ENCODE results near the gene CLEC4D. TPM values are rescaled to one million over a fixed set of nuclear protein-coding genes. Genes with fewer than 3 reads are reported as not detected.
"Not testable (repeated sequence)": the region's sequence is repeated elsewhere in the genome, so short reads cannot be mapped to it uniquely, and the experiment has no call there.

The CLEC4D gene
- not detected in 2 replicates for total RNA-seq

GRCh38 chr12:8513256-8513655 lies at the start of gene CLEC4D:
CLEC4D (plus strand) TSS chr12:8513503; CDS start chr12:8513733, 230 bp downstream.
- no peak for DNase-seq

DNA sequence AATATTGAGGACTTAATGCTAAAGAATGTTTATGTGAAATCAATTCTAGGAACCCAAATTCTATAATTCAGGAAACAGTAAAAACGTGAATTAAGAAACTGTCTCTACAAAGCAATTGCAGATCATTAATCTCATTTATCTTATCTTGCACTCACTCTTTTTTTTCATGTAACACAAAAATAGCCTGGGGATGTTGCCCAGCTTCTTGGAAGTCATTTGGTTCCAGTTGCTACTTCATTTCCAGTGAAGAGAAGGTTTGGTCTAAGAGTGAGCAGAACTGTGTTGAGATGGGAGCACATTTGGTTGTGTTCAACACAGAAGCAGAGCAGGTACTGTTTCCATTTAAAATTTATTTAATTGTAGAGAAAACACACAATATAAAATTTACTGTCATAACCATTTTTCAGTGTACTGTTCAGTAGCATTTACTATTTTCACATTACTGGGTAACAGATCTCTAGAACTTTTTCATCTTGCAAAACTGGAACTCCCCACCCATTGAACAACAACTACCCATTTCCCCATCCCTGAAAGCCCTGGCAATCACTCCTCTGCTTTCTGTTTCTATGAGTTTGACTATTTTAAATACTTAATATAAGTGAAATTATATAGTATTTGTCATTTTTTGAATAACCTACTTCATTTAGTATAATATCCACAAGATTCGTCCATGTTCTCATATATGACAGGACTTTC lies 47.9 kb upstream of the CLEC4D start:
- DNase-seq, result no peak

GRCh38 chr12:8466241-8466640 lies 47.1 kb upstream of the CLEC4D start:
- no peak for DNase-seq

- DNase-seq, result no peak
Observed at GRCh38 chr12:8471090-8471489, 42.2 kb upstream of the CLEC4D start.

DNA sequence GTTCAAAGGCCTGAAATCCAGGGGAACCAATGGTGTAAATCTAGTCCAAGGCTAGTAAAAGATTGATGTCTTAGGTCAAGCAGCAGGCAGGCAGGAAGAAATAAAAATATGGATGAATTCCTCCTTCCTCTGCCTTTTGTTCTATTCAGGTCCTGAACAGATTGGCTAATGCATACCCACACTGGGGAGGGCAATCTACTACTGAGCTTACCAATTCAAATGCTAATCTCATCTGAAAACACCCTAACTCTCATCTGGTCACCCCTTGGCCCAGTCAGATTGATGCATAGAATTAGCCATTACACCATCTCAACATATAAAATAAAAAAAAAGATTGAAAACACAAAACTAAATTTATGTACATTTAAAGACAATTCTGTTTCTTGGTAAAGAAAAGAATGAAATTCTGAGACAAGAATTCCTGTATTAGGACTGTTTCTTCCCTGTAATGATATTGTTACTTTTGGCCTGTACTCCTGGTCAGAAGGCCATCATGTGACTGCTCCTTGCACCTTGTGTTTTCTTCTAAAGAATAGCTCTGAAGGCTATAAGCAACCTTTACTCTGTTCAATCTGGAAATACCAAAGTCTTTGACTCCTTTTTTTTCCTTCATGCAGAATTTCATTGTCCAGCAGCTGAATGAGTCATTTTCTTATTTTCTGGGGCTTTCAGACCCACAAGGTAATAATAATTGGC lies 37.6 kb upstream of the CLEC4D start:
- no peak for DNase-seq

- no peak for DNase-seq
Observed at GRCh38 chr12:8482571-8483061, 30.7 kb upstream of the CLEC4D start.

DNA sequence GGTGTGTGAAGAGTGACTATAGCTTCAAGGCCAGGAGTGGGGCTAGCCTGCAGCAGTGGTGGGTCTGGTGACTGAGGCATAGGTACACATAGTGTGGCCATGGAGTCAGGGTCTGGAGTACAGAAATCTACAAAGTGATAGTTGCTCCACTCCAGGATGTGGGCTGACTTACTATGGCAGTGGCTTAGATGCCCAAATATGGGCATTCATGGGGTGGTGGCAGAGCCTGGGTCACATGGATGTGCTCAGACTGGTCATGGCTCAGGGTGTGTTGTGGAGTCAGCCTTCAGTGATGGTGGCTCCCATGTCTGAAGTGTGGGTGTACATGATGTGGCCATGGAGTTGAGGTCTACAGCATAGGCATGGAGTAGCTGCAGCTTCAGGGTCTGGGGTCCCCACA lies 30.2 kb upstream of the CLEC4D start:
- DNase-seq, result no peak

DNA sequence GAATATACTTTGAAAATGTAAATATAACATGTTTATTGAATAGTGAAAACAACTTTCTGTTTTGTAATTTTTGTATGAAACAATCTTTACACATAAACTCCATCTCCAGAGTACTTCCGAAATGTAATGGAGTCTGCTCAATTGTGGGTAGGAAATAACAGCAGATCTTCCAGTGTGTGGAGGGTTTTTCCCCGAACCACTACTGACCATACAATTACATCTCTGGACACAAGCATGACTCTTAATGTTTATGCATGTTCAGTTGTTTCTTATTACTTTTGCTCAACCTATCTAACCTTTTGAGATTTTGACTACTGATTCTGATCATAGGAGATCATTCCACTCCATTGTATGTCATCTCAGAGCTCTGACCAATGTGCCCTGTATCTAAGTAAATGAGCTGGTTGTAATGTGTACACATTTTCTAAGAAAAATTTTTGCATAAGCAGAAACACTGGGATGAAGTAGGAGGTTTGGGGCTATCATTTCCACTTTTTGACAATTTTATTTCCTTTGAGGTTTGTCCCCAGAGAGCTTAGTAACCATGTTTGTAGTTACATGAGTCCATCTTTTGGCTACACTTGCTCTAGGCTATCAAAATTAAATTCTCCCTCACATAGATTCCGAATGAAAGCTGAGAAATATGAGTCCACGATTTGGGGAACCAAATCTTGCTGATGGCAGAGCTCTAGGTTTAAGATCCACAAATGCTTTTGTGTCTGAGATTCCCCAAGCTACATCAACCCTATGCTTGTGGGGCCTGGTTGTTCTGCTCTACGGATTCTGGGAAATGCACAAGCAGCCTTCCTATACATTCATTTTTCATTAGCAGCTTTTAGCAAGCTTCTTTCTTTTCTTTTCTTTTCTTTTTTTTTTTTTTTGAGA lies 21.4 kb upstream of the CLEC4D start:
- no peak for DNase-seq

DNA sequence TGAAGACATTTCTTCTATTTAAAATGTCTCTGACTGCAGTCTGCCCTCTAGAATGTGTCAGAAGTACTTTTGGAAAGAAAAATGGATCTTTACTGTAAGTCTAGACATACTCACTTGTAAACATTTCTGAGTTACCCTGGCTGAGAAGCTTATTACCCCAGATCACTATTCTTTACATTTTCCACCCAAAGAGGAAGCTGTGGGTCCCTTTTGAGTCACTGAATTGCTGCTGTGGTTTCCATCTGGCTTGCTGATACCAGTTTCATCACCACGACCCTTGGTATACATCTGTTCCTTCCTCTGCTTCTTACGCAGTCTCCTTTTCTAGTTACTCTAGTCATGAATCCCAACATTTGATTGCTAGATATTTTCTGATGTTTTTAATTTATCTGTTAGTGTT lies 20.2 kb upstream of the CLEC4D start:
- DNase-seq, result no peak

DNA sequence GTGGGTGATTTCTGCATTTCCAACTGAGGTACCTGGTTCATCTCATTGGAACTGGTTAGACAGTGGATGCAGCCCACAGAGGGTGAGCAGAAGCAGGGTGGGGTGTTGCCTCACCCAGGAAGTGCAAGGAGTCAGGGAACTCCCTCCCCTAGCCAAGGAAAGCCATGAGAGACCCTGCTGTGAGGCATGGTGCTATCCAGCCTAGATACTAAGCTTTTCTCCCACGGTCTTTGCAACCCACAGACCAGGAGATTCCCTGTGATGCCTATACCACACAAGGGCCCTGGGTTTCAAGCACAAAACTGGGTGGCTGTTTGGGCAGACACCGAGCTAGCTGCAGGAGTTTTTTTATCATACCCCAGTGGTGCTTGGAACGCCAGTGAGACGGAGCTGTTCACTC lies 17.6 kb upstream of the CLEC4D start:
- not testable (repeated sequence) for DNase-seq

DNA sequence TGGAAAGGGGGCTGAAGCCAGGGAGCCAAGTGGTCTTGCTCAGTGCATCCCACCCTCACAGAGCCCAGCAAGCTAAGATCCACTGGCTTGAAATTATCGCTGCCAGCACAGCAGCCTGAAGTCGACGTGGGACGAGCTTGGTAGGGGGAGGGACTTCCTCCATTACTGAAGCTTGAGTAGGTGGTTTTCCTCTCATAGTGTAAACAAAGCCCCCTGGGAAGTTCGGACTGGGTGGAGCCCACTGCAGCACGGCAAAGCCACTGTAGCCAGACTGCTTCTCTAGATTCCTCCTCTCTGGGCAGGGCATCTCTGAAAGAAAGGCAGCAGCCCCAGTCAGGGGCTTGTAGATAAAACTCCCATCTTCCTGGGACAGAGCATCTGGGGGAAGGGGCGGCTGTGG lies 17.2 kb upstream of the CLEC4D start:
- DNase-seq, result not testable (repeated sequence)

DNA sequence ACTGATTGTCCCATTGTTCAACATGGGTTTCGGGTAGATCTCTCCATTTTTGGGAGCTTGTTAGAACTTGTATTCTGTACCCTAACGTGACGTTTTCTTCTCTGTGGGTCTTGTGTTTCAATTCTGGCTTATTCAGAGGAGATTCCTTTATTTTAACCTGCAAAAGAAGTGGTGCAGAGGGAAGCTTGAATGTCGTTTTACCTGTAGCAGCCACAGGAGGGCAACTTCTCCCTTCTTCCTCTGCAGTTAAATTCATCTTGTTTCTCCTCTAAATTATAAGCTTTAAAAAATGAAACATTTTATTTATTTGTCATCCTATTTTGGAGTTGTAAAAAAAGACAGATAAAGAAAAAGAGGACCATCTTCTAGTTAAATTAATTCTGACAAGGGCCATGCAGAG lies 13.7 kb upstream of the CLEC4D start:
- no peak for DNase-seq

- DNase-seq, result no peak
Observed at GRCh38 chr12:8501720-8502119, 11.6 kb upstream of the CLEC4D start.

DNA sequence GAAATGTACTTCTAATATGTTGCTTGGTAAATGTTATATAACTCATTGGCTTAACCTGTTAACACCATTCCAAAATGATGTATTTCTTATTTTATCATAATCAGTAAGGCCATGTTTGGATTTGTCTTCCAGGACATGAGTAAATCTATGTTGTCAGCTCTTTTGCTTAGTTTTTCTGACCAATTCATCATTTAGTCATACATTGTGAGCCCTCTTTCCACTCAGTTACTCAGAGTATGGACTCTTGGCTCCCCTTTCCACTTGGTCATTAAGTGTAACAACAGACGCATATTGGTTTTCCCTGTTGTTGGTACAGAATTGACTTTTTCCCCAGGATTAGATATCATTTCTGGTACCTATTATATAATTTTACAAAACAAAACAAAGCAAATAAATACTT lies 9.0 kb upstream of the CLEC4D start:
- no peak for DNase-seq

DNA sequence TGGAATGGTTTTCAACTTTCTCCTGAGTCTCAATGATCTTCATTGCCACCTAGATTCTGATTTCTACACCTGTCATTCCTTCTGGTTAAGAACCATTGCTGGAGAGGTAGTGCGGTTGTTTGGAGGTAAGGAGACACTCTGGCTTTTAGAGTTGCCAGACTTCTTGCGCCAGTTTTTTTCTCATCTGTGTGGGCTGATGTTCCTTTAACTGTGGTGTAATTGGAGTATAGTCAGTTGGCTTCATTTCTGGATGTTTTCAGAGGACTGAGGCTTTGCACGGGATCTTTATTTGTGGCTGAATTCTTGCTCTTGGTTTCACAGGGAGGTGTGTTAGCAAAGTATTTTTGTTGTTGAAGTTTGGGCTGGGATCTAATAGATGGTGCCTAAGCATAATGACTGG lies 5.7 kb upstream of the CLEC4D start:
- no peak for DNase-seq

DNA sequence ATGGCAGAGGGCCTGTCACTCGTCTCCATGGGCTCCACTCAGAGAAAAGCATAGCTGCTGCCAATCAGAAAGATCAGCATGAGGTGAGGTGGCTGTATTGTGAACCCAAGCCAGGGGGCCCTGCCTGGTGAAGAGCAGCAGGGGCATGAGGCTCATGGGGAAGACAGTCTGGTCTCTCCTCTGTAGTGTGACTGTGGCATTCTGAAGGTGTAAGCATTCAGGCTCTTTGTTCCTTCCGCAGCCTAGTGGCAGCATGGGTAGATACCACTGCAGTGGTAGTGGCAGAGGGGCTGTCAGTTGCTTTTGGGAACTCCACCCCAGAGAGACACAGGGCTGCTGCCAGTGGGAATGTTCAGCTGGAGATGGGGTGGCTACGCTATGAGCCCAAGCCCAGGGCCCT lies 5.1 kb upstream of the CLEC4D start:
- no peak for DNase-seq

GRCh38 chr12:8508910-8509841 lies 4.1 kb upstream of the CLEC4D start:
- DNase-seq, result no peak

GRCh38 chr12:8517971-8518370 lies 4.7 kb downstream of the CLEC4D start:
- no peak for DNase-seq

- no peak for DNase-seq
Observed at GRCh38 chr12:8519171-8519570, 5.9 kb downstream of the CLEC4D start.

GRCh38 chr12:8527250-8528130 lies 14.2 kb downstream of the CLEC4D start:
- DNase-seq, result no peak

DNA sequence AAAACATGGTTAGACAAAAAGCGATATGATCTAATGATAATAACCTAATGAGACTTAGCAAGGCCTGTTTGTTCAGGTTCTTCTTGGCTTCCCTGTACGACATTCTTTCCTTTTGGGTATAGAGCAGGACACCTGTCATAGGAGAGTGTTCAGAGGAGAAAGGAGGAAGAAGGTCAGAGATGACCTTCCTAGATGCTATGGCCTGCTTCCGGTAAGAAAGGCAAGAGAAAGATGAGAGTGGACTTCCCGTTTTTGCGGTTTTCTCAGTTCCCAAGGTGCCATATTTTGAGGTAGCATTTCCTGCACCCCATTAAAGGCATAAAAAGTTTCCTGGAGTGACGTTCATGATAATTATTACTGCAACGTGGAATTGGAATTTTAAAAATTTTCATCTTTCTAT lies 18.7 kb downstream of the CLEC4D start:
- no peak for DNase-seq

Measured in dermis blood vessel endothelial cell (primary cell).